PC-3 (cell line): ENCODE results near the gene VPS33B.

Source experiments
- EZH2 ChIP-seq: fragments of 300-600 bp; sonication (generic); IDR thresholded peaks from one replicate; pipeline ENCODE4 v1.6.1; 2017; ENCODE audit warnings: antibody characterized with exemption, mild to moderate bottlenecking, low read length; ENCODE audit not compliant: unreplicated experiment
- EZH2phosphoT487 ChIP-seq: fragments of 300-600 bp; sonication (generic); IDR thresholded peaks from 2 replicates; pipeline ENCODE4 v1.6.1; 2018; ENCODE audit warnings: mild to moderate bottlenecking, antibody characterized with exemption, low read length, borderline replicate concordance
- TF ChIP-seq, protein P1 (sequence below): fragments of 300-600 bp; sonication (generic); conservative IDR thresholded peaks from 2 replicates; pipeline ENCODE4 v1.5.1; 2017; ENCODE audit warnings: antibody characterized with exemption, low read depth, mild to moderate bottlenecking, low read length

DNA sequence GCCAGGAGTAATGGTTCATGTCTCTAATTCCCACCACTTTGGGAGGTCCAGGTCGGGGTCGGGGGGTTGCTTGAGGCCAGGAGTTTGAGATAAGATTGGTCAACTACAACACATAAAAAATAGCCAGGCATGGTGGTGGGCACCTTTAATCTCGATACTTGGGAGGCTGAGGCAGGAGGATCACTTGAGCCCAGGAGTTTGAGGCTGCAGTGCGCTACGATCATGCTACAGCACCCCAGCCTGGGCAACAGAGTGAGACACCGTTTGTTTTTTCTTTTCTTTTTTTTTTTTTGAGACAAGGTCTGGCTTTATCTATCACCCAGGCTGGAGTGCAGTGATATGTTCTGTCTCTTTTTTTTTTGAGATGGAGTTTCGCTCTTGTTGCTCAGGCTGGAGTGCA lies 1.3 kb upstream of the VPS33B start:
- TF ChIP-seq, protein P1, sequence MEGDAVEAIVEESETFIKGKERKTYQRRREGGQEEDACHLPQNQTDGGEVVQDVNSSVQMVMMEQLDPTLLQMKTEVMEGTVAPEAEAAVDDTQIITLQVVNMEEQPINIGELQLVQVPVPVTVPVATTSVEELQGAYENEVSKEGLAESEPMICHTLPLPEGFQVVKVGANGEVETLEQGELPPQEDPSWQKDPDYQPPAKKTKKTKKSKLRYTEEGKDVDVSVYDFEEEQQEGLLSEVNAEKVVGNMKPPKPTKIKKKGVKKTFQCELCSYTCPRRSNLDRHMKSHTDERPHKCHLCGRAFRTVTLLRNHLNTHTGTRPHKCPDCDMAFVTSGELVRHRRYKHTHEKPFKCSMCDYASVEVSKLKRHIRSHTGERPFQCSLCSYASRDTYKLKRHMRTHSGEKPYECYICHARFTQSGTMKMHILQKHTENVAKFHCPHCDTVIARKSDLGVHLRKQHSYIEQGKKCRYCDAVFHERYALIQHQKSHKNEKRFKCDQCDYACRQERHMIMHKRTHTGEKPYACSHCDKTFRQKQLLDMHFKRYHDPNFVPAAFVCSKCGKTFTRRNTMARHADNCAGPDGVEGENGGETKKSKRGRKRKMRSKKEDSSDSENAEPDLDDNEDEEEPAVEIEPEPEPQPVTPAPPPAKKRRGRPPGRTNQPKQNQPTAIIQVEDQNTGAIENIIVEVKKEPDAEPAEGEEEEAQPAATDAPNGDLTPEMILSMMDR, result no peak
- TF ChIP-seq EZH2 (no peak), EZH2phosphoT487 (no peak)
